CD4-positive, alpha-beta T cell treated with Interferon alpha-2 for 1 hour (primary cell): ENCODE results near the gene TBC1D10A.

Experiments used
- DNase-seq, 2 donors: peaks; one replicate each; pipeline ENCODE4 v3.0.0-alpha.2; 2020 to 2022

Gene TBC1D10A

GRCh38 chr22:30265131-30265720 is 61.5 kb downstream of the TBC1D10A start:
- no peak for DNase-seq

DNA sequence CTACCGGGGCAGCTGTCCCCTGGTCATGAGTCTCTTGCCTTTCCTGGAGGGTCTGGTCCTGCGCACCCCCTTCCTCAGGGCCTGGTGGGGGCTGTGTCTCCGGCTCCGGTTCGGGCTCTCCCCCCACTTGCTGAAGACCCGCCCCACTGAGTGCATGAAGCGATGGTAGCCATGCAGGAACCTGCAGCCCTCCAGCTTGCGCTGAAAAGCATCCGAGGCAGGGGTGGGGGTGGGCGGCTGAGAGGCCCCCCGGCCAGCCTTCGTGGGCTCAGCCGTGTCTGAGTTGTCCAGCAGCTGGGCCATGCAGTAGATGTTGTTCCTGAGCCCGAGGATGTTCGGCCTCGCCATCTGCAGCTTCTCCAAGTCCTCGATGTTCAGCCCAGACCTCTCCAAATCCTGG is 62.9 kb downstream of the TBC1D10A start:
- no peak for DNase-seq

DNA sequence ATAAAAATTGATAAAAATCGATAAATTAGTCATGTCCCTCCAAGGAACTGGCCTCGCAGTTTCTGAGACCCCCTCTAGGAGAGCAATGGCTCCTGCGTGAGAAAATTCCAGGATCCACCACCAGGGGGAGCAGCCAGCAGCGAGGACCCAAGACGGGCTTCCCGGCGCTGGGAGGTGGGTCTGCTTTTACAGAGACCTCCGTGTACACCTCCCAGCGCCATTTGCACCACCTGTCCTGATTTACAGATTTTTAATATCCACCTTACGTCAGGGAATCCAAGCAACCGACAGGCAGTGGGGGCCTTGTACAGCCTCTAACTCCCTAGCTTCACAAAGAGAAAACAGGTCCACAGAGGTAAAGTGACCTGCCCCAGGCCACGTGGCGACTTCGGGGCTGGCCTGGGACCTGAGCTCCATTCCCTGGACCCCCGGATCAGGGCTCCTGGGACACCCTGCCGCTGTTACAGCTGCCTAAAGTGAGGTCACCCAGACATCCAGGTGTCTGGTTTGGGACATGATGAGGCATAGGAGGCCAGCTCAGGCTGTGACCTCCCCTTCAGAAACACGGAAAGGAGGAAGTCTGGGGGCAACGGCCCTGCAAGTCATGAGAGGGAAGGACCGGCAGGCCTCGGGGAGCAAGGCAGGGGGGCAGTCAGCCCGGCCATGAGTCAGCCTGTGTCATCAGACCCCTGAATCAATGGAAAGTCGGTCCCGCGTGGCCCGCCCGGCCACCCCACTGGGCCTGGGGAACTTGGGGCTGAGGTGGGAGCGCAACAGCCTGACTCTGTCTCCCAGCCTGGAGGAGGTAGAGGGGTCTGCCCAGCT is 63.6 kb downstream of the TBC1D10A start:
- DNase-seq: peak; percentile 75 to 82

- no peak for DNase-seq
These were observed 64.6 kb downstream of the TBC1D10A start for GRCh38 chr22:30262112-30262511.

DNA sequence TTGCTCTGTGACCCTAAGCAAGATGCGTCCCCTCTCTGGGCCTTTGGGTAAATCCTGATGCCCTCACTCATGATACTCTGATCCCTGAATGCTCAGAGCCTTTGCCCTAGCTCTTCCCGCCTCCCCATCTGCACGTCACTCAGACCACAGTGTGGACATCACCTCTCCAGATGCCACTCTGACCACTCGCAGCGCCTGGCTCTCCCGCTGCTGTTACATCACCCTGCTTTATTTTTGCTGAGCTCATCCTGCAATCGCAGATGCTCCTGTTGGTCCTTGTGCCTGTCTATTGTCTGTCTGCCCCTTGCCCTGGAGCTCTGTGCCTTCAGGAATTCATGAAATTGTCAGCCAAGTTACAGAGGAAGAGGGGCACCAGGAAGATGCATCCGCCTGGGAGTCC is 65.6 kb downstream of the TBC1D10A start:
- peak in 1 of 2 donors; percentile 63 for DNase-seq

DNA sequence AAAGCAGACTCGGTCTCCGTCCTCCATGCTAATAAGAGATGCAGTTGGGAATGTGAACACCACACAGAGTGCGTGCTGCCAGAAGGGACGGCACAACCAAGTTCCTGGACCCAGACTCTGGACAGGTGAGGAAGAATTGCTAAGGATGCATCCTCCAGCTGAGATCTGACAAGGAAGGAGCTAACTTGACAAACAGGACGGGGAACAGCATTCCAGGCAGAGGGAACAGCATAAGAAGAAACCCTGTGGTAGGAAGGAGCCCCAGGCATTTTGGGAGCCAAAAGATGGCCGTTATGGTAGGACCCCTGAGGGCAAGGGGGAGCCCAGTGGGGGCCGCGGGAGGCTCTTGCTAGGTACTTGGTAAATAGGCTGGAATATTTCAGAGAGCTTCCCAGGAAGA is 66.1 kb downstream of the TBC1D10A start:
- no peak for DNase-seq

GRCh38 chr22:30260276-30260675 is 66.5 kb downstream of the TBC1D10A start:
- DNase-seq: no peak

GRCh38 chr22:30254314-30254713 is 72.4 kb downstream of the TBC1D10A start:
- no peak for DNase-seq

GRCh38 chr22:30253205-30253852 is 73.4 kb downstream of the TBC1D10A start:
- DNase-seq: no peak

GRCh38 chr22:30252411-30253204 is 74.1 kb downstream of the TBC1D10A start:
- no peak for DNase-seq

DNA sequence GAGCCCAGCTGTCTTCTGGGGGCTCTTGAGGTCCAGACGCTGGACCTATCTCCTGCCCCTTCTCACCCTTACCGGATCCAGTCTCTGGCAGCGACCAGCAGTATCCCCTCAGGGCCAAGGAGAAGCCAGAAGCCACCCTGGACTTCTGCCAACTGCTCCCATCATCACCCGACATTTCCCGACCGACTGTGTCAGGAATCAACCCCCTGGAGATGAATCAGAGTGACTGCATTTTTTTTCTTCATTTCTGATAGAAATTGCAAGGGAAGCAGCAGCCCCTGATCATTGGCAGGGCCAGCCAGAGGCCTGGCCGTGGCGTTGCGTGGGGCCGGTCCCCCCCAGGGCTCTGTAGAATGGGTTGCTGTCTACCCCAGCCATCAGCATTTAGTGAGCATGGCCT is 75.0 kb downstream of the TBC1D10A start:
- no peak for DNase-seq

DNA sequence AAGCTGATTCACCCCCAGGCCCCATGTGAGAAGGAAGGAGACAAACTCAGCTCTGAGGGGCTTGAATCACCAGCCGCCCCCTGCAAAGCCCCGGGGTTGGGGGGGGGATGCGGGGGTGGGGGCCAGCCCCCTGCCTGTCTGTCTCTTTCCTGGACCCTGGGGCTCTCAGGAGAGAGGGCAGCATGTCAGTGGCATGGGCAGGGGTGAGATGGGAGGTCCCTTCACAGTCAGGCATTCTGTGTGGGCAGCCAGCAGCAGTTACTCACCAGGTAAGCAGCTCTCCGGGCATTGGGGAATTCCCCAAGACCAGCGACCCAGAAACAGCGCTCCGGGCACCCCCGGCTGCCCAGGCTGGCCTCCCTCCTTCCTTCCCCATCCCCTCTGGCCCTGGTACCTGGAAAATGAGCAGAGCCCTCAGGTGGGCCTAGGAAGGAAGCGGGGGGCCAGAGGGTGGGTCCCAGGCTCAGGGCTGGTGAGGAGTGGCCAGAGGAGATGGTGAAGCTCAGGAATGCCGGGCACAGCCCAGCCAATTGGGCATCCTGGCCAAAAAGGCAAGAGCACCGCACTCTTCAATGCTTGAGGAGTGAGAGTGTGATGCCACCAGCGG is 76.0 kb downstream of the TBC1D10A start:
- no peak for DNase-seq

- DNase-seq: no peak
These were observed 76.6 kb downstream of the TBC1D10A start for GRCh38 chr22:30250039-30250565.

DNA sequence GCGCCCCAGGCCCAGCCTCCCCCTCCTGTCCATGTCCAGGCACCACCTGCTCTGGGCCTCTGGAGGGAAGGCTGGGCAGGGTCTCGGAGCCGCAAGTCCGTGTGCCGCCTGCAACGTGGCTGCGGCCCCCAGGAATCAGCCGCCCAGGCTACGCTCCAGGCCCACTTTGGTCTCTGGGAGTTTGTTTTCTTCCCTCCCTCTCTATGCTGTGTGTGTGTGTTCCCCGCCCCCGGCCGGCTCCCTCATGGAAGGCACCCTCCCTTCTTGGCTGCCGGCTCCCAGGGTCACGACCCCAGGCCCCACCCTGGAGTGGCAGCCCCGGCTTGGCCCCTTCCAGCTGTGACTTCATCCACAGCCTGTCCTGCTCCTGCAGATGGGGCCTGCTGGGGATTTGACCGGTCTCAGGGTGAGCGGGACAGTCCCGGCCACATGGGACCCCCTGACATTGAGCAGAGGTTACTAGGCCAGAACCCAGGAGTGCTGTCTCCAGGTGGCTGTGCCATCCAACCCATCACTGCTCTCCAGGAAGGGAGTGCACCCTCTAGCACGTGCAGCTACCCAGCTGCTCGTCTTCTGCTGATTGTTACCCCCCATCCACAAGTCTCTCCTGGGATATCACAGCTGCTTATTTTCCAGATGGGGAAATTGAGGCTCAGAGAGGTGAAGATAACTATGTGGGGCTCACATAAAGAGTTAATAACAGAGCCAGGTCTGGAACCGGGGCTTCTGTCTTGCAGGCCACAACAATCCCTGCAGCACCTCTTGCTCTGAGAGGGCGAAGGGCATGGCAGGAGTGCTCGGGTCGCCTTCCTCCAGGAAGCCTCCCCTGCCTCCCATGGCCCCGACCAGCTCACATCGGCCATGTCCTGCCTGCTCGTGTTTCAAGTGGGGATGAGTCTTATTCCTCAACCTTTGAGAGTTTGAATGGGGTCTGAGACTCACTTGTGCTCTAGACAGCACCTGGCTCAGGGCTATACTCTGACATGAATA is 77.4 kb downstream of the TBC1D10A start:
- DNase-seq: no peak

GRCh38 chr22:30248484-30248883 is 78.3 kb downstream of the TBC1D10A start:
- no peak for DNase-seq

- DNase-seq: no peak
These were observed 78.8 kb downstream of the TBC1D10A start for GRCh38 chr22:30247974-30248373.

GRCh38 chr22:30247561-30247960 is 79.2 kb downstream of the TBC1D10A start:
- no peak for DNase-seq

GRCh38 chr22:30246814-30247376 is 79.8 kb downstream of the TBC1D10A start:
- DNase-seq: no peak

GRCh38 chr22:30245985-30246813 is 80.5 kb downstream of the TBC1D10A start, which contains the start of gene LIF:
LIF (minus strand) TSS chr22:30246759; CDS start chr22:30246695, 64 bp downstream.
- peak; percentile 26 to 58 for DNase-seq
